Keratinocyte (primary cell): Measurements from ENCODE around the gene NGEF. TPM values are rescaled to one million over a fixed set of nuclear protein-coding genes. Genes with fewer than 3 reads are reported as not detected.

Source experiments
- DNase-seq: peaks from one replicate; pipeline ENCODE4 v3.0.0-alpha.2; 2011; ENCODE audit warnings: low read depth, missing footprints, low spot score
- FAIRE-seq: peaks from 2 replicates; lab custom pipeline; 2011; peaks lifted over from hg19 to GRCh38; lab: Jason Lieb, UNC
- H2AFZ ChIP-seq: 2 replicates; pipeline ENCODE4 v1.6.0; 2012; ENCODE audit warnings: low read length, control low read depth, inconsistent platforms; ENCODE audit not compliant: control insufficient read depth
- H3K27ac ChIP-seq: 2 replicates; pipeline ENCODE4 v1.5.1; 2011; ENCODE audit warnings: low read length; ENCODE audit not compliant: control insufficient read depth, insufficient read depth
- H3K27me3 ChIP-seq: 3 replicates; pipeline ENCODE4 v1.6.0; 2011; ENCODE audit warnings: low read length; ENCODE audit not compliant: control insufficient read depth, insufficient read depth; ENCODE audit errors: extremely low read depth
- H3K36me3 ChIP-seq, 2 experiments: 2 replicates in 1 of 2; 3 replicates in 1 of 2; pipeline ENCODE4 v1.5.1; 2011; ENCODE audit warnings: low read length in 2 of 2, mild to moderate bottlenecking in 1 of 2; ENCODE audit not compliant: control insufficient read depth in 2 of 2, insufficient read depth in 2 of 2; ENCODE audit errors: extremely low read depth in 1 of 2
- H3K4me1 ChIP-seq: 3 replicates; pipeline ENCODE4 v1.5.1; 2011; ENCODE audit warnings: low read length; ENCODE audit not compliant: control insufficient read depth, insufficient read depth; ENCODE audit errors: extremely low read depth
- H3K4me2 ChIP-seq: 3 replicates; pipeline ENCODE4 v1.6.0; 2011; ENCODE audit warnings: low read depth, low read length; ENCODE audit not compliant: control insufficient read depth, insufficient read depth; ENCODE audit errors: extremely low read depth
- H3K4me3 ChIP-seq, 3 experiments: fragments of 200-600 bp in 1 of 3; sonication (generic) in 1 of 3; 2 replicates in 2 of 3; 3 replicates in 1 of 3; pipeline ENCODE4 v1.5.1; 2011 to 2016; ENCODE audit warnings: low read length in 3 of 3, mild to moderate bottlenecking in 3 of 3, control low read depth in 2 of 3, inconsistent platforms in 1 of 3, low read depth in 1 of 3, mixed read lengths in 1 of 3, mixed run types in 1 of 3, moderate library complexity in 1 of 3; ENCODE audit not compliant: control insufficient read depth in 2 of 3, insufficient read depth in 2 of 3; ENCODE audit errors: extremely low read depth in 1 of 3
- H3K79me2 ChIP-seq: 2 replicates; pipeline ENCODE4 v1.6.0; 2012; ENCODE audit warnings: low read length; ENCODE audit not compliant: control insufficient read depth, insufficient read depth
- H3K9ac ChIP-seq: 3 replicates; pipeline ENCODE4 v1.6.0; 2011; ENCODE audit warnings: low read length; ENCODE audit not compliant: control insufficient read depth, insufficient read depth; ENCODE audit errors: extremely low read depth
- H3K9me1 ChIP-seq: 3 replicates; pipeline ENCODE4 v1.6.0; 2011; ENCODE audit warnings: low read length; ENCODE audit not compliant: control insufficient read depth, insufficient read depth; ENCODE audit errors: extremely low read depth
- H3K9me3 ChIP-seq: 2 replicates; pipeline ENCODE4 v1.5.1; 2012; ENCODE audit warnings: low read depth, low read length; ENCODE audit not compliant: control insufficient read depth
- H4K20me1 ChIP-seq: 3 replicates; pipeline ENCODE4 v1.6.0; 2011; ENCODE audit warnings: low read length; ENCODE audit not compliant: control insufficient read depth, insufficient read depth; ENCODE audit errors: extremely low read depth
- CTCF ChIP-seq, 3 experiments: IDR thresholded peaks in 1 of 3; conservative IDR thresholded peaks in 1 of 3; optimal IDR thresholded peaks in 1 of 3; 2 replicates in 2 of 3; 3 replicates in 1 of 3; pipeline versions ENCODE3 to v1.5.1; 2011; ENCODE audit warnings: low read length in 3 of 3, mild to moderate bottlenecking in 3 of 3, moderate library complexity in 2 of 3, control low read depth in 1 of 3, inconsistent platforms in 1 of 3; ENCODE audit not compliant: insufficient read depth in 2 of 3; ENCODE audit errors: extremely low read depth in 1 of 3
- EZH2 ChIP-seq: IDR thresholded peaks from one replicate; pipeline ENCODE4 v1.6.1; 2012; ENCODE audit warnings: inconsistent platforms, mild to moderate bottlenecking, low read length, moderate library complexity
- dilution Hi-C: fragments of 300-500 bp; cut with MboI; formaldehyde crosslinking; loops from one replicate; pipeline ENCODE4 v1.7.0; 2020; ENCODE audit warnings: low sequenced_read_pairs; ENCODE audit not compliant: extremely low pct_ligation_motif_present
- polyA plus RNA-seq, 5 experiments: library from polyadenylated mRNA; depleted of rRNA in 3 of 5; stranded (reverse) in 3 of 5; stranded (forward) in 1 of 5; unstranded in 1 of 5; fragments of >200 nt; gene quantifications; 1 replicate in 1 of 5; 2 replicates in 3 of 5; 3 replicates in 1 of 5; pipeline versions ENCODE4 v1.2.1 to v1.2.3, GENCODE V29; 2011 to 2012; ENCODE audit warnings: missing spikeins in 2 of 5, low read depth in 1 of 5, low replicate concordance in 1 of 5

Gene NGEF
- polyA plus RNA-seq, 1 donor (not counting 4 experiments of a cell fraction or from before 2014, with no cell fraction given): 0.17 TPM

GRCh38 chr2:232882085-232882484 lies 131.0 kb downstream of the NGEF start:
- no peaks in the 10 kb centered on the region for H3K36me3 ChIP-seq
- no peaks in the 10 kb centered on the region for H3K9me3 ChIP-seq
- FAIRE-seq: no peak
- no peak overlapping the region for H3K4me3 ChIP-seq
- no peaks in the 10 kb centered on the region for H3K79me2 ChIP-seq
- DNase-seq: no peak
- no peaks in the 10 kb centered on the region for H3K4me1 ChIP-seq
- no peaks in the 10 kb centered on the region for H3K9me1 ChIP-seq
- peaks cover 2% of the 10 kb centered on the region for H3K27me3 ChIP-seq
- dilution Hi-C loops: no loop called here
- H3K27ac ChIP-seq: no peak overlapping the region
- no peak overlapping the region for H3K9ac ChIP-seq
- no peaks in the 10 kb centered on the region for H4K20me1 ChIP-seq
- H3K4me2 ChIP-seq: no peak overlapping the region
- no peak for TF ChIP-seq EZH2
- no peak for TF ChIP-seq CTCF (optimal IDR thresholded peaks at IDR 0.05 in 1 of 3, IDR thresholded peaks at IDR 0.05 in 1 of 3, conservative IDR thresholded peaks at IDR 0.05 in 1 of 3; ENCODE audit: extremely low read depth in 1 of 3, insufficient read depth in 2 of 3, low read length in 3 of 3)
- no peak overlapping the region for H2AFZ ChIP-seq

- Histone ChIP-seq H3K36me3 (no peaks in the 10 kb centered on the region), H3K27ac (no peak overlapping the region), H3K9ac (no peak overlapping the region), H3K9me3 (no peaks in the 10 kb centered on the region), H3K27me3 (no peaks in the 10 kb centered on the region), H4K20me1 (no peaks in the 10 kb centered on the region), H3K4me2 (no peak overlapping the region), H3K4me3 (no peak overlapping the region), H2AFZ (no peak overlapping the region), H3K9me1 (no peaks in the 10 kb centered on the region), H3K4me1 (no peaks in the 10 kb centered on the region), H3K79me2 (no peaks in the 10 kb centered on the region)
- no peak for DNase-seq
- no peak for FAIRE-seq
- TF ChIP-seq EZH2: no peak
- no peak for TF ChIP-seq CTCF (optimal IDR thresholded peaks at IDR 0.05 in 1 of 3, IDR thresholded peaks at IDR 0.05 in 1 of 3, conservative IDR thresholded peaks at IDR 0.05 in 1 of 3; ENCODE audit: extremely low read depth in 1 of 3, insufficient read depth in 2 of 3, low read length in 3 of 3)
- dilution Hi-C loops: no loop called here
Measured at GRCh38 chr2:232880764-232881351, 132.2 kb downstream of the NGEF start.
